ENCODE data around the gene BLVRA.
A peak's percentile ranks its signal among the peaks of the same experiment; 100 is the strongest.

The BLVRA gene

GRCh38 chr7:43747328-43748105 is 11.0 kb upstream of the BLVRA start:
- no peak for DNase-seq (ENCODE audit: extremely low spot score, insufficient read length, low read depth)
- FAIRE-seq, result no peak

DNA sequence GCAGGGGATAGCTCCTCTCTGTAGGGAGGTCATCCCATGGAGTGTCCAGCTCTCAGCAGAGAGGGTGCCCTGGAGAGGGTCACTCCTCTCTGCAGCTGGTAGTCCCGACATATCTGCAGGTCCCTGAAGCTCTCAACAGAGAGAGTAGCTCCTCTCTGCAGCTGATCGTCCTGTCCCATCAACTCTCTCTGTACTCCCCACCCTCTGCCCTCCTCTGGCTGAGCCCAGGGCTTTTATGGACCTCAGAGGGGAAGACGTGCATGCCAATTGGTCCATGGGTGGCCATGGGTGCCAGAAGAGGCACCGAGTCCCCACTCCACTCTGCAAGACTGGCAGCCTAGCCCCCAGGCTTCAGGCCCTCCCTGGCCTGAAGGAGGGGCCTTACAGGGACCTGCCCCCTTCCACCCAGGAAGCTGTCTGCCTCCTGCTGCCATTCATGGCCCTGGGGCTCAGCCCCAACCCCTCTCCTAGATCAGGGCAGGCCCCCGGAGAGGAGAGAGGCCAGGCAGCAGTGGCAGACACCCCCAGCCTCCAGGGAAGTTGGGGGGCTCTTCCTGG is 9.0 kb upstream of the BLVRA start:
- no peak for DNase-seq (ENCODE audit: extremely low spot score, insufficient read length, low read depth)
- no peak for FAIRE-seq

DNA sequence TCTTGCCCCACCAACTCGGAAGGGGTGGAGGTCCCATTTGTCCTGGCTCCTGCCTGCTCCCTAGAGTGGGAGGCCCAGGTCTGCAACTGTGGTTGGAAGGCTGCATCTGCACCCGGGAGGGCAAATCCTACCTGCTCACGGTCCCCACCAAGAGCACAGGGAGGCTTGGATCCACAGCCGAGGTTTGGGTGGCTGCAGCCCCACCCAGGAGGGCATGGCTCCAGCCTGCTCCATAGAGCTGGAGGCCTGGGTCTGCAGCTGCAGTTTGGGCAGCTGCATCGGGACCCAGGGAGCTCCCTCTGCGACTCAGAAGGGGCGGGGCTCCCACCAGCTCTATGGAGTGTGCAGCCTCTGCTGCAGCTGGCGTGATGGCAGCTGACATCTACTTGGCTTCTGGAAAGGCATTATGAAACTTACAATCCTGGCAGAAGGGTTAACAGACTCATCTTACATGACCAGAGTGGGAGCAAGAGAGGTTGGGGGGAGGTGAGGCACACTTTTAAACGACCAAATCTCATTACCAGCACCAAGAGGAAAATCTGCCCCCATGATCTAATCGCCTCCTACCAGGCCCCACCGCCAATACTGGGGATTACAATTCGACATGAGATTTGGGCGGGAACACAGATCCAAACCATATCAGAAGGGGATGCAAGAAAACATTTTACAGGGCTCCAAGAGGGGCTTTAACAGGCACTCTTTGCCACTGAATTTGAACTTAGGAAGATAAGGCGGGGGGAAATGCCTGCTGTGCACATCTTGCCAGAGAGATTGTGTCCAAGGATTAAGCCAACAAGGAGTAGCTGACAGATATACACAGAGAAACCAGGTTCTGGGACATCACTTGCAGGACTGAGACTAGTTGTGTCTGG is 8.2 kb upstream of the BLVRA start:
- FAIRE-seq (no peak), DNase-seq (ENCODE audit: extremely low spot score, insufficient read length, low read depth) (no peak)

- FAIRE-seq (no peak), DNase-seq (ENCODE audit: extremely low spot score, insufficient read length, low read depth) (no peak)
These were observed 6.1 kb upstream of the BLVRA start for GRCh38 chr7:43752411-43752810.

DNA sequence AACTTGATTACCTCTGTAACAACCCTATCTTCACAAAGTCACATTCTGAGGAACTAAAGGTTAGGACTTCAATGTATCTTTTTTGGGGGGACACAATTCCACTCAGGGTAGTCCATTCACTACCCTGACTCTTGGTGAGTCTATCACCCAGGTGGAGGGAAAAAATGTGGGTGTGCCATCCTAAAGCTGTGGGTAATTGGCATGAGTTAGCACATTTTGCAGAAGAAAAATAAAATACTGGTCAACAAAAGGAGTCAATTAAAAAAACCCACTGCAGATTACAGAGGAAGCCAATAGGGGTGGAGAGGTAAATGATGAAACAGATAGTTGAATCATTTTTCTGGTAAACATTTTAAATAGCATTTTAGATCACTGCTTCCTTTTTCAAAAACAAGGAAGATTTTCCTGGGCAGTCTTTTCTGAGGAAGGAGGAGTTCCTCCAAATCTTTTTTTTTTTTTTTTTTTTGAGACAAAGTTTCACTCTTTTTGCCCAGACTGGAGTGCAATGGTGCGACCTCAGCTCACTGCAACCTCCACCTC is 5.1 kb upstream of the BLVRA start:
- no peak for FAIRE-seq
- no peak for DNase-seq (ENCODE audit: extremely low spot score, insufficient read length, low read depth)

- DNase-seq (ENCODE audit: extremely low spot score, insufficient read length, low read depth) (no peak), FAIRE-seq (no peak)
These were observed 4.6 kb upstream of the BLVRA start for GRCh38 chr7:43753843-43754242.

- DNase-seq (ENCODE audit: extremely low spot score, insufficient read length, low read depth) (no peak), FAIRE-seq (no peak)
These were observed 3.9 kb upstream of the BLVRA start for GRCh38 chr7:43754596-43754995.

- FAIRE-seq, result peak; percentile 55
These were observed 2.0 kb upstream of the BLVRA start for GRCh38 chr7:43756368-43757072.

DNA sequence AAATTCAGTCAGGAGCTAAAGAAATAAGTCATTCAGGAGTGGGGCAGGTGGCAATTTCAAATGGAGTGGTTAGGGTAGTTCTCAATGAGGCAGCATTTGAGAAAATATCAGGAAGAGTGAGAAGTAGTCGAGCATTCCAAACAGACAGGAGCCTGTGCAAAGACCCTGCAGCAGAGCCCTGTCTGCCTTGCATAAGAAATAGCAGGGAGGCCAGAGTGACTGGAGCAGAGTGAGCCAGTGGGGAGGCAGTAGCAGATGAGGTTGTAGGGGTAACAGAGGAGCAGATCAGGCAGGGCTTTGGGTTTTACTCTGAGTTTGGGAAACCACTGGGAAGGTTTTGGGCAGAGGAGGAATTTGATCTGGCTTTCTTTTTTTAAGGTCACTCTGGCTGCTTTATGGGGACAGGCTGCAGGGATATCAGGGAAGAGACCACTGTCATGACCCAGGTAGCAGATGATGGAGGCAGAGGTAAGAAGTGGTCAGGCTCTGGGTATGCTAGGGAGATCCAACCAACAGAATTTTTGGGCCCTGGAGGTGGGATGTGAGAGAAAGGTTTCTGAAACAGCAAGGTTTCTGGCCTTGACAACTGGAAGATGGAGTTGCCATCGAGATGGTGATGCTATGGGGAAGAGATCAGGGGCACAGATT is 1.3 kb upstream of the BLVRA start:
- no peak for FAIRE-seq
- no peak for DNase-seq (ENCODE audit: extremely low spot score, insufficient read length, low read depth)

More at GRCh38 chr7:43756368-43757072, 2.0 kb upstream of the BLVRA start:
- DNase-seq (ENCODE audit: extremely low spot score, insufficient read length, low read depth), result no peak

DNA sequence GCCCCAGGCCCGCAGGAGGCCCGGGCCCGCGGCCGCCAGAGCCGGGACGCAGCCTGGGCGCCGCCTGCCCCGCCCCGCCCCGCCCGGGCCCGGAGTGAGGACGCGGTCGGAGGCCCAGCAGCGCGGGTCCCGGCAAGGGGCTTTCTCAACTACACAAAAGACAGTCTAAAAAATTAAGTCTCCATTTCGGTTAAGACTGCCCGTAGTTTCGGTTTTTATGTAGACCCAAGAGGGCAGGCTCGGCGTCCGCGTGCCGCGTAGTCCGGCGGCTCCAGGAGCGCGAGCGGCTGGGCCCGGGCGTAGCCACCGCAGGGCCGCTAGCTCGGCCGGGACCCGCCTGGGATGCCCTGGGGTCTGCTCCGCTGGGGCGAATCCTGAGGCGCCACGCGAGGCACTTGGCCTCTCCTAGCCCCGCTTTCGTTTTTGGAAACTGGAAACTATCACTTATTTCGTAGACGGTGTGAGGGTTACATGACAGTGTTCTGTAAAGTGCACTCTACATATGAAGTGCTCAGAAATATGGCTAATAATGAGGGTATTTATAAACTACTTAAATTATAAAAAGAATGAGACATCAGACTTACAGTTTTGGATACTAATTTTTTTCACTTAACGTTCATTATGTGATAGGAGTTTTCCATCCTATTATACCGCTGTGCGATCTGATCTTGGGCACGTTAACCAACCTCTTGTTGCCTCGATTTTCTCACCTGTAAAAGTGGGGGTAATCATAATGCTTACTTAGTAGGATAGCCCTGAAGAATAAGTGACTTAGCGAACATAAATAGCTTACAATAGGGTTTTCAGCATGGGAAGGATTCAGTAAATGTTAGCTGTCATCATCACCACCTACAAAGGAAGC is 573 bp downstream of the BLVRA start:
- FAIRE-seq (peak; percentile 62), DNase-seq (ENCODE audit: extremely low spot score, insufficient read length, low read depth) (peak; percentile 25)

- DNase-seq (ENCODE audit: extremely low spot score, insufficient read length, low read depth), result no peak
- no peak for FAIRE-seq
These were observed 2.4 kb downstream of the BLVRA start for GRCh38 chr7:43760861-43761260.

- FAIRE-seq, result no peak
These were observed 2.9 kb downstream of the BLVRA start for GRCh38 chr7:43761382-43761781.

GRCh38 chr7:43761938-43762692 is 3.6 kb downstream of the BLVRA start:
- no peak for DNase-seq (ENCODE audit: extremely low spot score, insufficient read length, low read depth)
- FAIRE-seq, result no peak

More at GRCh38 chr7:43761382-43761781, 2.9 kb downstream of the BLVRA start:
- DNase-seq (ENCODE audit: extremely low spot score, insufficient read length, low read depth), result no peak

GRCh38 chr7:43763183-43763582 is 4.7 kb downstream of the BLVRA start:
- DNase-seq (ENCODE audit: extremely low spot score, insufficient read length, low read depth) (no peak), FAIRE-seq (no peak)

DNA sequence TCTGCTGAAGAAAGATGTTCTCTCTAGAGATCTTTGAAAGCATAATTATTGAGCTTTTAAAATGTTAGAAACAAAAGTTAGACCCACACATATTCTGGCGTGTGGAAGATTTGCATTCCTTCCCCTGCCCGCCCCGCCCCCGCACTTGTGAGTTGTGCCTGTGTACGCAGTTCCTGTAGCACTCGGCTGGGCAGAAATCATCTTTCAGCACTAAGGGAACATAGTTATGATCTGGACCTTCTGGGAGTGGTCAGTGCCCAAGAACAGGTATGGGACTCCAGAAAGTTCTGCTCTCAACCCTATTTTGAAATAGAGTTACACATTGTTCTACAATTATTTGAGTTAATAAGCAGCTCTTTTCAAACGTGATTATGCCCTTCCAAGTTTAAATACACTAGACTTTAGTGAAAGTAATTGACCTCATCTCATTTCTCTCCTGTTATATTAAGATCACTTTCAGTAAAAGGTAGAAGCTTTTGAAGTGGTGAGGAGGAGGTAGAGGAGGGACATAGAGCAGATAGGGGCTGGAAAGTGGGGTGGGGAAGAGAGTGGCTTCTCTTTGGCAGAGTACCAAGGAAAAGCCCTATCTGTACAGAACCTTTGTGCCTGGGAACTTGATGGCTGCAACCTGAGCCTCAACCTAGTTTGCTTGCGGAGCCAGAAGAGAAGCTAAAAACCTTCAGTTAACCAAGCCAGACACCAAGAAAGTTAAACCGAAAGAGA is 5.7 kb downstream of the BLVRA start:
- DNase-seq (ENCODE audit: extremely low spot score, insufficient read length, low read depth), result peak; percentile 14

GRCh38 chr7:43764807-43765491 is 6.5 kb downstream of the BLVRA start:
- DNase-seq (ENCODE audit: extremely low spot score, insufficient read length, low read depth), result no peak
- no peak for FAIRE-seq

More for the DNA sequence above, 5.7 kb downstream of the BLVRA start:
- peak; percentile 48 for FAIRE-seq

GRCh38 chr7:43766564-43766963 is 8.1 kb downstream of the BLVRA start:
- no peak for DNase-seq (ENCODE audit: extremely low spot score, insufficient read length, low read depth)

More at GRCh38 chr7:43766564-43766963, 8.1 kb downstream of the BLVRA start:
- FAIRE-seq, result no peak
